HG03045 (cell line): ENCODE data around the gene TOP1.
"Not testable (repeated sequence)": the region's sequence is repeated elsewhere in the genome, so short reads cannot be mapped to it uniquely, and the experiment has no call there.

ENCODE experiments used
- ATAC-seq: cut with Tn5 transposase; IDR thresholded peaks from one replicate; pipeline ENCODE4 v1.9.1; 2021; ENCODE audit warnings: mild to moderate bottlenecking, moderate library complexity; ENCODE audit not compliant: unreplicated experiment

Gene TOP1

DNA sequence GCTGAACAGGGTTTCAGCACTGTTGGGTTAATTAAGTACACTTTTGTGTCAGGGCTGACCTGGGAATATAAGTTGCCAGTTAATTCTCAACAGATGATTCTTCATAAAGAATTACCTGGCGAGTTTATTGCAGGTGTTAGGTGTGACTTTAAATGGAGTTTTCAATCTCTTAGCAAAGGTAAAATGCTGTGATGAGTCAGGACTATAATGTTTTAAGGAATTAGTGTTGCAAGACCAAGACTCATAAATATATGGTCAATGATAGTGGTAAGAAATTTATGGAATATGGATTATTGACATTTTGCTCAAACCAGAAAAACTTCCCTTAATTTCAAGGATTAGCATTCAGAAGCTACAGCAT, 58.7 kb downstream of the TOP1 start:
- no peak for ATAC-seq

- no peak for ATAC-seq
Observed at GRCh38 chr20:41087777-41088176, 59.2 kb downstream of the TOP1 start.

- no peak for ATAC-seq
Observed at GRCh38 chr20:41089555-41089954, 60.9 kb downstream of the TOP1 start.

DNA sequence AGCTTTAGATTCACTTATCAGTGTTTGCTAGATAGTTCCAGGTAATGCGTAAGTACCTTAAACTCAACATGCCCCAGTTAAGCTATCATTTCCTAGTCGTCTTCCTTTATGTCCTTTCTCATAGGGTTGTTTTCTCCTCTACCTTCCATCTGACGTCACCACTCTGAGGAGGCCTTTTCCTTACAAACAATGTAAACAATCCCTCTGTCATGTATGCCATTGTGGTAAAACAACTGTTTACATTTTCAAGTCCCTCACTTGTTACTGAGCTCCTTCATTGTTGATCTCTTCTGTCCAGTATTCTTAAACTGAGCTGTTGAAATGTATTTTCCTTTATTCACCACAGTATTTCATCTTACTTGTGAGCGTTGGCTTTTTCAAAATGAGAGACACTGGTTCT, 63.3 kb downstream of the TOP1 start:
- ATAC-seq = no peak

DNA sequence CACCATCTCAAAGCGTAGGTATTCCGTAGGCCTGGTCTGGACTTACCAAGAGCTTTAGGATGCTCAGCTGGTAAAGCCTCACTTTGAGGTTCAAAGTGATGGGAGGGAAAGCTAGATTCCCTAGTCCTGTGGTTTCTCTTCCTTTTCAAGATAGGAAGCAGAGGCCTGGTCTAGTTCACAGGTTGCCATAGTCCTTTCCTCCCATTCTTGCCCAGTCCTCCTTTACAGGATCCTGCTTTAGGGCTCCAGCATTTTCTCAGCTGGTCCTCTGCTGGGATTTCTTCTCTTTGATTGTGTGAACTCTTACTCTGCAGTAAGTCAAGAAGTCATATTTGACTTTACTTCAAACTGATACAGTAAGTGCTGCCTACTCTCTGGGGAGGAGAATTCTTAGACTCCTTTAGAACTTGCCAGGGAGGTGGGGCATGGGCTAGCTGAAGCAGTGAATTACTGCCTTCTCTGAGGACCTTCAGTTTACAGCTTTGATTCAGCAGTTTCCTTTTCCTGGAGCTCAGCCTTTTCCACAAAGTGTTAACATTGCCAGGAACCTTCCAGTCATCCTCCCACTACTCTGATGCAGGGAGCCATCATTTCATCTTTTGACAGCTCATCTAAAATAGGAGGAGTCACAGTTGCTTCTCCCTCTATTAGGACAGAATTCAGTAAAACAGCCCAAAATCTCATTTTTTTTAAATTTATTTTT, 65.9 kb downstream of the TOP1 start:
- no peak for ATAC-seq

- no peak for ATAC-seq
Observed at GRCh38 chr20:41095110-41095969, 66.7 kb downstream of the TOP1 start.

DNA sequence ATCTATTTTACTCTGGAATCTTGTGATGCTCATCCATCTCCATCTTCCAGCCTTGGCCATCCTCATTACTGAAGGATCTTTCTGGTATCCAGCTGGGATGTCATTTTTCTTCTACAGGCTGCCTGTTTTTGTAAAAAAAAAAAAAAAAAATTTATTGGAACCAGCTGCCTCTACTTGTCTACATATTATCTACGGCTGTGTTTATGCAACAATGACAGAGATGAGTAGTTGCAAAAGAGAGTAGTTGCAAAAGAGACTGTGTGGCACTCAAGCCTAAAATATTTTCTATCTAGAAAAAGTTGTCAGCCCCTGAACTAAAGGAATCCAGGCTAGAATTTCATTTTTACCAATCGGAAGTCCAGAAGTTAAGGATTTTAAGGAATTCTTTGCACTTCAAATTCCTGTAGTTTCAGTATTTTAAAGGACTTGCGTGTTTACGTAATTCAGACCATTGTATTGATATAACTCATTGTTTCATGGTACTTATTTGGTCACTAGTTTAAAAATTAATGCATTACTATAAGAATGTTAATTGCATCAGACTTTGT, 70.2 kb downstream of the TOP1 start:
- ATAC-seq = no peak

- no peak for ATAC-seq
Observed at GRCh38 chr20:41100001-41100480, 71.4 kb downstream of the TOP1 start.

- ATAC-seq = no peak
Observed at GRCh38 chr20:41101660-41102059, 73.0 kb downstream of the TOP1 start.

DNA sequence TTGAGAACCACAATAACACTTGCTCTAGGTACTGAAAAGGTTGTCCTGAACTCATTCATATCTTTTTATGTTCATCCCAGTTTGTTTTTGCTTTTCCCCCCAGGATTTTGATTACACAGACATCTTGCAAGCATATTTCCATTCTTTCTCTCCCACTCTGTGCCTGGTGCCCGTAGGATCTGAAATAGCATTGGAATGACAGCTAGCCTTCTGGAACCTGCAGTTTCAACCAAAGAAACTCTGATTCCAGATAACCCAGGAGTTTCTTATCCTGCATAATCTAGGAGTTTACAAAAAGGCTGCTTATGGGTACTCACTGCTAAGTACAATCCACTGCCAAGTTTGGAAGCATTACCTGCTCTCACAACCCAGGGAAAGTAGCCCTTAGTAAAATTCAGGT, 79.9 kb downstream of the TOP1 start:
- ATAC-seq = no peak

DNA sequence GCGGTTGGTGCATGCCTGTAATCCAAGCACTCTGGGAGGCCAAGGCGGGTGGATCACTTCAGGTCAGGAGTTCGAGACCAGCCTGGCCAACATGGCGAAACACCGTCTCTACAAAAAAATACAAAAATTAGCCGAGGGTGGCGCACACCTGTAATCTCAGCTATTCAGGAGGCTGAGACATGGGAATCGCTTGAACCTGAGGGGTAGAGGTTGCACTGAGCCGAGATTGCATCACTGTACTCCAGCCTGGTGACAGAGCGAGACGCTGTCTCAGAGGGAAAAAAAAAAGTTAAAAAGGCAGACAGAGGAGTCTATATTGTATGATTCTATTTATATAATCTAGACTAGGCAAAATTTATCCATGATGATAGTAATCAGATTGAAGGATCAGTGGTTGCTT, 81.4 kb downstream of the TOP1 start:
- no peak for ATAC-seq

GRCh38 chr20:41110930-41111577, 82.4 kb downstream of the TOP1 start:
- ATAC-seq = no peak

- ATAC-seq = no peak
Observed at GRCh38 chr20:41111578-41111951, 82.9 kb downstream of the TOP1 start.

DNA sequence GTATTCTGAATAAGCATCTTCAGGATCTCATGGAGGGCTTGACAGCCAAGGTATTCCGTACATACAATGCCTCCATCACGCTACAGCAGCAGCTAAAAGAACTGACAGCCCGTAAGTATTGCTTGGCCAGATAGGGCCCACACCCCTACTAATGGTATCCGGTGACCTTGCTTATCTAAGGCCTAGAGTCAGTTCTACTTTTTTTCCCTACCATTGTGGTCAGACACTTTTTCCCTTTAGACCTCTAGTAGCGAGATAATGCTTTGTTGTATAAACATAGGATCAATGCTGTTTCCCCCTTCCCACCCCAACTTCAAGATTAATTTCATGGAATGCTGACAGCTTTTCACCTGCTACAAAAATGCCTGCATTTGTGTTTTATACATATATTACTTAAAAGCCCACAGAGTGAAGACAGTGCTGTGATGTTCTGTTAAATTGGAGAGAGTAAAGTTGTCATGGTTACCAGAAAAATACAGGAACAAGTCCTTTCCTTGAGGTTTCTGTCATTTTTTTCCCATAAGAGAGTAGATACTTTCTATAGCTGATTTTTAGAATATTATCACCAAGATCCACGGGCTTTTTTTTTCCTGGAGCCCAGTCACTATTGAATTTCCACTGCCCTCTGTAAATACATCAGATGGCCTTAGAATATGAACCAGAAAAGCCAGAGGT, 87.8 kb downstream of the TOP1 start:
- ATAC-seq = no peak

DNA sequence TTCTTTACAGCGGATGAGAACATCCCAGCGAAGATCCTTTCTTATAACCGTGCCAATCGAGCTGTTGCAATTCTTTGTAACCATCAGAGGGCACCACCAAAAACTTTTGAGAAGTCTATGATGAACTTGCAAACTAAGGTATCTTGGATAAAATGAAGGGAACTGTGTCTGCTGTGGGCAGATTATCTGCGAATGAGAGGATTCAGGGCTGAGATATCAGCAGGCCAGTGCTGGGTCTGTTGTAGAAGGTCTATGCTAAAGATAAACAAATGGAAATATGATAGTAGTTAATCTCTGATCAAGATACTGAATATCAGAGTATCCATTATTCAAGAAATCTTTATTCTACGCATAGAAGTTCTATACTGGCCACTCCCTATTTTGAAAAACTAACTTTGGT, 89.5 kb downstream of the TOP1 start:
- ATAC-seq = not testable (repeated sequence)

- ATAC-seq = no peak
Observed at GRCh38 chr20:41118632-41119031, 90.0 kb downstream of the TOP1 start.

GRCh38 chr20:41119614-41120561, 91.3 kb downstream of the TOP1 start:
- ATAC-seq = no peak

GRCh38 chr20:41121399-41121798, 92.8 kb downstream of the TOP1 start:
- ATAC-seq = no peak

DNA sequence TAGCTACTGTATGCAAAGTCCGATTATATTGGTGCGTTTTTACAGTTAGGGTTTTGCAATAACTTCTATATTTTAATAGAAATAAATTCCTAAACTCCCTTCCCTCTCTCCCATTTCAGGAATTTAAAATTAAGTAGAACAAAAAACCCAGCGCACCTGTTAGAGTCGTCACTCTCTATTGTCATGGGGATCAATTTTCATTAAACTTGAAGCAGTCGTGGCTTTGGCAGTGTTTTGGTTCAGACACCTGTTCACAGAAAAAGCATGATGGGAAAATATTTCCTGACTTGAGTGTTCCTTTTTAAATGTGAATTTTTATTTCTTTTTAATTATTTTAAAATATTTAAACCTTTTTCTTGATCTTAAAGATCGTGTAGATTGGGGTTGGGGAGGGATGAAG, 95.0 kb downstream of the TOP1 start:
- ATAC-seq = no peak
